Subcutaneous adipose tissue (tissue), 4 donors: ENCODE data around the gene NDNF. TPM values are rescaled to one million over a fixed set of nuclear protein-coding genes. Genes with fewer than 3 reads are reported as not detected.

ENCODE experiments used
- total RNA-seq, 4 donors: library from RNA; depleted of rRNA; stranded (reverse); fragments of >200 nt; gene quantifications; one replicate each; pipeline ENCODE4 v1.1.0, GENCODE V29; 2016
- TF ChIP-seq, protein P1 (sequence below): fragments of 450-650 bp; IDR thresholded peaks from one replicate; pipeline ENCODE4 v1.5.1; 2016; ENCODE audit warnings: low read depth, mild to moderate bottlenecking, control low read depth, antibody characterized with exemption, moderate library complexity

Gene NDNF
- total RNA-seq, 4 donors from 2014 or later: 3.9 to 6.6 (median 4.5) TPM

- TF ChIP-seq, protein P1, sequence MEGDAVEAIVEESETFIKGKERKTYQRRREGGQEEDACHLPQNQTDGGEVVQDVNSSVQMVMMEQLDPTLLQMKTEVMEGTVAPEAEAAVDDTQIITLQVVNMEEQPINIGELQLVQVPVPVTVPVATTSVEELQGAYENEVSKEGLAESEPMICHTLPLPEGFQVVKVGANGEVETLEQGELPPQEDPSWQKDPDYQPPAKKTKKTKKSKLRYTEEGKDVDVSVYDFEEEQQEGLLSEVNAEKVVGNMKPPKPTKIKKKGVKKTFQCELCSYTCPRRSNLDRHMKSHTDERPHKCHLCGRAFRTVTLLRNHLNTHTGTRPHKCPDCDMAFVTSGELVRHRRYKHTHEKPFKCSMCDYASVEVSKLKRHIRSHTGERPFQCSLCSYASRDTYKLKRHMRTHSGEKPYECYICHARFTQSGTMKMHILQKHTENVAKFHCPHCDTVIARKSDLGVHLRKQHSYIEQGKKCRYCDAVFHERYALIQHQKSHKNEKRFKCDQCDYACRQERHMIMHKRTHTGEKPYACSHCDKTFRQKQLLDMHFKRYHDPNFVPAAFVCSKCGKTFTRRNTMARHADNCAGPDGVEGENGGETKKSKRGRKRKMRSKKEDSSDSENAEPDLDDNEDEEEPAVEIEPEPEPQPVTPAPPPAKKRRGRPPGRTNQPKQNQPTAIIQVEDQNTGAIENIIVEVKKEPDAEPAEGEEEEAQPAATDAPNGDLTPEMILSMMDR: no peak
Observed at GRCh38 chr4:121057466-121057922, 14.8 kb downstream of the NDNF start.

GRCh38 chr4:121056066-121056465, 16.3 kb downstream of the NDNF start:
- TF ChIP-seq, protein P1: no peak

GRCh38 chr4:121054373-121054772, 18.0 kb downstream of the NDNF start:
- TF ChIP-seq, protein P1: no peak

DNA sequence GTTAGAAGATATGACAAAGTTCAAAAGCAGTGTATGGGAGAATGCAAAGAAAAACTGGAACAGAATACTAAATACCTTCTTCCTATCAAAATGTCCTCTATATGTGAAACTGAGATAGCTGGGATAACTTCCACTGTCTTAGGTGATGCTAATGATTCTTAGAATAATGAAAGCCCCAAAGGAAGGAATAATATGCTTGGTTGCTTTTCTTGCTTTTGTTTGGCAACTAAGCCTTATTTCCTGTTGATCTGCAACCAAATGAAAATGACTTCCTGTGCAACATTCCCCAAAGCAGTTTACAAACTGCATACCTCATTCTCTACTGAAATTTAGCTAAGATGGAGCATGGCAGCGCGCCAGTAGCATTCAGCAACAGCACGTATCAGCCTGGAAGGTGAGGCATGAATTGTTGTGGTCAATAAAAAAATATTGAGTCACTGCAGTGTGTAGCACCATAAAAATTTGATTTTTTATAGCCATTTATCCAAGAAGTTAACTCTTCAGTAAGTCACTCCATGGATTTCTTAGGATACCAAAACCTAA, 18.7 kb downstream of the NDNF start:
- TF ChIP-seq, protein P1: no peak

GRCh38 chr4:121050300-121050699, 22.0 kb downstream of the NDNF start:
- TF ChIP-seq, protein P1: no peak

- TF ChIP-seq, protein P1: no peak
Observed at GRCh38 chr4:121049072-121049599, 23.2 kb downstream of the NDNF start.

- TF ChIP-seq, protein P1: no peak
Observed at GRCh38 chr4:121048165-121048564, 24.2 kb downstream of the NDNF start.
